Effector memory CD8-positive, alpha-beta T cell (primary cell): ENCODE data around the gene MRPS11.
"Not testable (repeated sequence)": the region's sequence is repeated elsewhere in the genome, so short reads cannot be mapped to it uniquely, and the experiment has no call there.

ENCODE experiments used
- ATAC-seq: fragments of 150-1000 bp; cut with Tn5 transposase; replicated peaks from 2 replicates; pipeline ENCODE4 v1.10.0; 2021; ENCODE audit warnings: mild to moderate bottlenecking, moderate library complexity
- DNase-seq, 3 experiments: peaks; one replicate each; pipeline ENCODE4 v3.0.0; 2021
- H3K27ac Mint-ChIP-seq, 2 donors: one replicate each; pipeline ENCODE4 v1.8.0; 2022; ENCODE audit warnings: mild to moderate bottlenecking in 2 of 2, mixed read lengths in 2 of 2, moderate library complexity in 2 of 2
- H3K27me3 Mint-ChIP-seq, 2 donors: one replicate each; pipeline ENCODE4 v1.8.0; 2022; ENCODE audit warnings: mixed read lengths in 2 of 2
- H3K36me3 Mint-ChIP-seq: one replicate; pipeline ENCODE4 v1.8.0; 2022; ENCODE audit warnings: mild to moderate bottlenecking, moderate library complexity, mixed read lengths; ENCODE audit not compliant: insufficient read depth
- H3K4me1 Mint-ChIP-seq, 2 donors: one replicate each; pipeline ENCODE4 v1.8.0; 2022; ENCODE audit warnings: low read depth in 2 of 2, mixed read lengths in 2 of 2
- H3K4me3 Mint-ChIP-seq, 2 donors: one replicate each; pipeline ENCODE4 v1.8.0; 2022; ENCODE audit warnings: mild to moderate bottlenecking in 2 of 2, mixed read lengths in 2 of 2, moderate library complexity in 2 of 2
- H3K9me3 Mint-ChIP-seq, 2 donors: one replicate each; pipeline ENCODE4 v1.8.0; 2022; ENCODE audit warnings: mixed read lengths in 2 of 2
- total RNA-seq, 9 experiments: gene quantifications; one replicate each; lab custom pipeline; 2026; lab: John Stamatoyannopoulos, UW

The MRPS11 gene
- 8.7 to 36.9 (median 24.8) reads per million in 9 experiments for total RNA-seq

- peak; percentile 94 for ATAC-seq
- Mint-ChIP-seq H3K4me1 (peaks cover 15 to 26% of the 10 kb centered on the region in 2 donors), H3K9me3 (no peaks in the 10 kb centered on the region), H3K27ac (peak within 1 kb of the TSS; percentile 97 to 98), H3K4me3 (peak within 1 kb of the TSS; percentile 89 to 91), H3K36me3 (peaks cover 45% of the 10 kb centered on the region), H3K27me3 (no peaks in the 10 kb centered on the region)
- DNase-seq: peak; percentile 87 to 91 (median 88)
These were observed at the start of gene MRPS11, which contains the start of gene MRPL46 for GRCh38 chr15:88467073-88467934. TSS of gene MRPS11 (plus strand) at chr15:88467708. CDS start at chr15:88467718, 10 bp downstream. TSS of gene MRPL46 (minus strand) at chr15:88467388. CDS start at chr15:88467377, 11 bp downstream.

- H3K4me3 Mint-ChIP-seq: no peak overlapping the region
- no peaks in the 10 kb centered on the region for H3K9me3 Mint-ChIP-seq
- ATAC-seq: no peak
- H3K4me1 Mint-ChIP-seq: no peaks in the 10 kb centered on the region
- peaks cover 0 to 43% of the 10 kb centered on the region in 2 donors for H3K27me3 Mint-ChIP-seq
- DNase-seq: no peak
- no peak overlapping the region for H3K27ac Mint-ChIP-seq
- H3K36me3 Mint-ChIP-seq: no peaks in the 10 kb centered on the region
These were observed 47.7 kb upstream of the MRPS11 start for GRCh38 chr15:88419830-88420229.

GRCh38 chr15:88423331-88423730, 44.2 kb upstream of the MRPS11 start:
- ATAC-seq (no peak), DNase-seq (no peak)
- H3K36me3 Mint-ChIP-seq: no peaks in the 10 kb centered on the region
- no peaks in the 10 kb centered on the region for H3K9me3 Mint-ChIP-seq
- H3K4me3 Mint-ChIP-seq: no peak overlapping the region
- H3K4me1 Mint-ChIP-seq: no peaks in the 10 kb centered on the region
- no peak overlapping the region for H3K27ac Mint-ChIP-seq
- peaks cover 3 to 45% of the 10 kb centered on the region in 2 donors for H3K27me3 Mint-ChIP-seq

- no peak for ATAC-seq
- Mint-ChIP-seq H3K4me3 (no peak overlapping the region), H3K27ac (no peak overlapping the region), H3K9me3 (no peaks in the 10 kb centered on the region), H3K36me3 (no peaks in the 10 kb centered on the region), H3K4me1 (no peaks in the 10 kb centered on the region), H3K27me3 (peaks cover 22 to 53% of the 10 kb centered on the region in 2 donors)
- no peak for DNase-seq
These were observed 41.2 kb upstream of the MRPS11 start for GRCh38 chr15:88426304-88426703.

- H3K36me3 Mint-ChIP-seq: no peaks in the 10 kb centered on the region
- no peak for DNase-seq
- ATAC-seq: no peak
- peaks cover 22 to 57% of the 10 kb centered on the region in 2 donors for H3K27me3 Mint-ChIP-seq
- no peak overlapping the region for H3K27ac Mint-ChIP-seq
- H3K4me1 Mint-ChIP-seq: no peaks in the 10 kb centered on the region
- H3K9me3 Mint-ChIP-seq: no peaks in the 10 kb centered on the region
- no peak overlapping the region for H3K4me3 Mint-ChIP-seq
These were observed 39.5 kb upstream of the MRPS11 start for GRCh38 chr15:88428053-88428452.

GRCh38 chr15:88428805-88429605, 38.5 kb upstream of the MRPS11 start:
- H3K27me3 Mint-ChIP-seq: peaks cover 28 to 57% of the 10 kb centered on the region in 2 donors
- ATAC-seq: no peak
- no peaks in the 10 kb centered on the region for H3K9me3 Mint-ChIP-seq
- H3K4me3 Mint-ChIP-seq: no peak overlapping the region
- H3K4me1 Mint-ChIP-seq: no peaks in the 10 kb centered on the region
- no peaks in the 10 kb centered on the region for H3K36me3 Mint-ChIP-seq
- no peak for DNase-seq
- H3K27ac Mint-ChIP-seq: no peak overlapping the region

- ATAC-seq: no peak
- H3K27ac Mint-ChIP-seq: no peak overlapping the region
- no peaks in the 10 kb centered on the region for H3K4me1 Mint-ChIP-seq
- H3K9me3 Mint-ChIP-seq: no peaks in the 10 kb centered on the region
- no peaks in the 10 kb centered on the region for H3K36me3 Mint-ChIP-seq
- DNase-seq: no peak
- H3K4me3 Mint-ChIP-seq: no peak overlapping the region
- H3K27me3 Mint-ChIP-seq: peaks cover 28 to 58% of the 10 kb centered on the region in 2 donors
These were observed 37.5 kb upstream of the MRPS11 start for GRCh38 chr15:88430051-88430450.

GRCh38 chr15:88431441-88431840, 36.1 kb upstream of the MRPS11 start:
- no peak overlapping the region for H3K4me3 Mint-ChIP-seq
- no peak for ATAC-seq
- peaks cover 35 to 60% of the 10 kb centered on the region in 2 donors for H3K27me3 Mint-ChIP-seq
- DNase-seq: no peak
- no peaks in the 10 kb centered on the region for H3K9me3 Mint-ChIP-seq
- H3K36me3 Mint-ChIP-seq: no peaks in the 10 kb centered on the region
- no peak overlapping the region for H3K27ac Mint-ChIP-seq
- H3K4me1 Mint-ChIP-seq: no peaks in the 10 kb centered on the region

- H3K36me3 Mint-ChIP-seq: no peaks in the 10 kb centered on the region
- DNase-seq (no peak), ATAC-seq (no peak)
- no peak overlapping the region for H3K27ac Mint-ChIP-seq
- H3K27me3 Mint-ChIP-seq: peaks cover 49 to 60% of the 10 kb centered on the region in 2 donors
- H3K9me3 Mint-ChIP-seq: no peaks in the 10 kb centered on the region
- no peak overlapping the region for H3K4me3 Mint-ChIP-seq
- H3K4me1 Mint-ChIP-seq: no peaks in the 10 kb centered on the region
These were observed 34.3 kb upstream of the MRPS11 start for GRCh38 chr15:88433046-88433685.

GRCh38 chr15:88434106-88434505, 33.4 kb upstream of the MRPS11 start:
- not testable (repeated sequence) for H3K4me3 Mint-ChIP-seq, DNase-seq, ATAC-seq, H3K4me1 Mint-ChIP-seq, H3K36me3 Mint-ChIP-seq, H3K27ac Mint-ChIP-seq, H3K9me3 Mint-ChIP-seq
- peaks cover 47 to 60% of the 10 kb centered on the region in 2 donors for H3K27me3 Mint-ChIP-seq

- no peaks in the 10 kb centered on the region for H3K36me3 Mint-ChIP-seq
- peaks cover 51 to 76% of the 10 kb centered on the region in 2 donors for H3K27me3 Mint-ChIP-seq
- DNase-seq (no peak), ATAC-seq (no peak)
- no peak overlapping the region for H3K27ac Mint-ChIP-seq
- no peaks in the 10 kb centered on the region for H3K4me1 Mint-ChIP-seq
- H3K9me3 Mint-ChIP-seq: peaks cover 0 to 4% of the 10 kb centered on the region in 2 donors
- no peak overlapping the region for H3K4me3 Mint-ChIP-seq
These were observed 29.3 kb upstream of the MRPS11 start for GRCh38 chr15:88438181-88438580.

- H3K4me1 Mint-ChIP-seq: no peaks in the 10 kb centered on the region
- H3K4me3 Mint-ChIP-seq: no peak overlapping the region
- no peak overlapping the region for H3K27ac Mint-ChIP-seq
- no peak for DNase-seq
- peaks cover 0 to 10% of the 10 kb centered on the region in 2 donors for H3K9me3 Mint-ChIP-seq
- peaks cover 60 to 74% of the 10 kb centered on the region in 2 donors for H3K27me3 Mint-ChIP-seq
- no peak for ATAC-seq
- no peaks in the 10 kb centered on the region for H3K36me3 Mint-ChIP-seq
These were observed 27.5 kb upstream of the MRPS11 start for GRCh38 chr15:88440021-88440420.

- H3K4me1 Mint-ChIP-seq: no peaks in the 10 kb centered on the region
- H3K27me3 Mint-ChIP-seq: peaks cover 55 to 75% of the 10 kb centered on the region in 2 donors
- ATAC-seq: no peak
- no peaks in the 10 kb centered on the region for H3K36me3 Mint-ChIP-seq
- peaks cover 0 to 10% of the 10 kb centered on the region in 2 donors for H3K9me3 Mint-ChIP-seq
- no peak overlapping the region for H3K27ac Mint-ChIP-seq
- no peak for DNase-seq
- H3K4me3 Mint-ChIP-seq: no peak overlapping the region
These were observed 26.3 kb upstream of the MRPS11 start for GRCh38 chr15:88441076-88441730.
